Breast epithelium (tissue), 4 donors: ENCODE results near the gene GLI3. TPM values are rescaled to one million over a fixed set of nuclear protein-coding genes. Genes with fewer than 3 reads are reported as not detected.

Experiments
- DNase-seq, 2 donors: peaks; one replicate each; pipeline ENCODE4 v3.0.0-alpha.2; 2019; ENCODE audit warnings: low spot score in 2 of 2
- H3K27ac ChIP-seq, 2 donors: fragments of 200-600 bp; sonication (generic) in 1 of 2; one replicate each; pipeline ENCODE4 v1.5.1; 2016 to 2019; ENCODE audit warnings: mild to moderate bottlenecking in 1 of 2
- H3K27me3 ChIP-seq, 2 donors: fragments of 200-600 bp; sonication (generic) in 1 of 2; one replicate each; pipeline versions ENCODE4 v1.5.1 to v1.6.0; 2017 to 2019; ENCODE audit warnings: control low read depth in 1 of 2, mild to moderate bottlenecking in 1 of 2
- H3K36me3 ChIP-seq: fragments of 200-600 bp; one replicate; pipeline ENCODE4 v1.5.1; 2019
- H3K4me1 ChIP-seq, 2 donors: fragments of 200-600 bp; sonication (generic); one replicate each; pipeline ENCODE4 v1.5.1; 2016 to 2019; ENCODE audit warnings: control low read depth in 1 of 2
- H3K4me3 ChIP-seq, 3 donors: fragments of 200-600 bp; sonication (generic); 1 replicate in 2 of 3; 2 replicates in 1 of 3; pipeline ENCODE4 v1.5.1; 2016 to 2019; ENCODE audit warnings: mild to moderate bottlenecking in 3 of 3, moderate library complexity in 2 of 3
- H3K9me3 ChIP-seq, 2 donors: fragments of 200-600 bp; sonication (generic) in 1 of 2; one replicate each; pipeline ENCODE4 v1.5.1; 2016 to 2019; ENCODE audit warnings: control low read depth in 1 of 2
- CTCF ChIP-seq, 3 donors: fragments of 450-650 bp; IDR thresholded peaks; one replicate each; pipeline ENCODE4 v1.5.1; 2016 to 2017; ENCODE audit warnings: antibody characterized with exemption in 3 of 3, mild to moderate bottlenecking in 3 of 3, moderate library complexity in 3 of 3
- POLR2A ChIP-seq: fragments of 450-650 bp; IDR thresholded peaks from one replicate; pipeline ENCODE4 v1.6.1; 2016; ENCODE audit warnings: antibody characterized with exemption, mild to moderate bottlenecking, moderate library complexity
- POLR2AphosphoS5 ChIP-seq, 3 donors: sonication (generic); formaldehyde crosslinking; IDR thresholded peaks; one replicate each; pipeline ENCODE4 v1.6.1; 2017; ENCODE audit warnings: antibody characterized with exemption in 3 of 3
- intact Hi-C: fragments of 100-400 bp; cut with DNase I; formaldehyde crosslinking; loops from one replicate; pipeline ENCODE4 v1.15.1; 2023; ENCODE audit warnings: low total_unique reads
- total RNA-seq, 3 donors: library from RNA; depleted of rRNA; stranded (reverse); fragments of >200 nt; gene quantifications; one replicate each; pipeline ENCODE4 v1.1.0, GENCODE V29; 2016

The GLI3 gene
- total RNA-seq, 3 donors from 2014 or later = 10.2 to 29.9 (median 22.6) TPM

GRCh38 chr7:42134276-42134876 is 102.6 kb downstream of the GLI3 start:
- H3K36me3 ChIP-seq = no peaks in the 10 kb centered on the region
- peaks cover 0 to 7% of the 10 kb centered on the region in 2 donors for H3K9me3 ChIP-seq
- TF ChIP-seq CTCF (IDR thresholded peaks at IDR 0.05) (no peak), POLR2AphosphoS5 (IDR thresholded peaks at IDR 0.05) (no peak), POLR2A (no peak)
- no peaks in the 10 kb centered on the region for H3K27me3 ChIP-seq
- no peak overlapping the region for H3K4me3 ChIP-seq
- no peaks in the 10 kb centered on the region for H3K4me1 ChIP-seq
- H3K27ac ChIP-seq = no peak overlapping the region
- intact Hi-C loops = no loop called here
- no peak for DNase-seq

GRCh38 chr7:42133321-42133720 is 103.7 kb downstream of the GLI3 start:
- H3K9me3 ChIP-seq = peaks cover 0 to 7% of the 10 kb centered on the region in 2 donors
- H3K27ac ChIP-seq = no peak overlapping the region
- intact Hi-C loops = no loop called here
- H3K4me3 ChIP-seq = no peak overlapping the region
- no peaks in the 10 kb centered on the region for H3K27me3 ChIP-seq
- TF ChIP-seq POLR2AphosphoS5 (IDR thresholded peaks at IDR 0.05) = no peak
- TF ChIP-seq CTCF (IDR thresholded peaks at IDR 0.05) = no peak
- TF ChIP-seq POLR2A = no peak
- no peaks in the 10 kb centered on the region for H3K36me3 ChIP-seq
- no peak for DNase-seq
- no peaks in the 10 kb centered on the region for H3K4me1 ChIP-seq

- no peak overlapping the region for H3K27ac ChIP-seq
- no peak for TF ChIP-seq CTCF (IDR thresholded peaks at IDR 0.05)
- TF ChIP-seq POLR2AphosphoS5 (IDR thresholded peaks at IDR 0.05) = no peak
- no peak for TF ChIP-seq POLR2A
- intact Hi-C loops = no loop called here
- peaks cover 0 to 7% of the 10 kb centered on the region in 2 donors for H3K9me3 ChIP-seq
- DNase-seq = no peak
- H3K27me3 ChIP-seq = no peaks in the 10 kb centered on the region
- no peak overlapping the region for H3K4me3 ChIP-seq
- H3K36me3 ChIP-seq = no peaks in the 10 kb centered on the region
- H3K4me1 ChIP-seq = no peaks in the 10 kb centered on the region
These were observed 108.3 kb downstream of the GLI3 start for GRCh38 chr7:42128703-42129102.

- Histone ChIP-seq H3K4me3 (no peak overlapping the region), H3K4me1 (no peaks in the 10 kb centered on the region), H3K27me3 (no peaks in the 10 kb centered on the region), H3K9me3 (peaks cover 0 to 7% of the 10 kb centered on the region in 2 donors), H3K36me3 (no peaks in the 10 kb centered on the region), H3K27ac (no peak overlapping the region)
- intact Hi-C loops = no loop called here
- TF ChIP-seq POLR2A (no peak), CTCF (IDR thresholded peaks at IDR 0.05) (no peak), POLR2AphosphoS5 (IDR thresholded peaks at IDR 0.05) (no peak)
- DNase-seq = no peak
These were observed 109.8 kb downstream of the GLI3 start for GRCh38 chr7:42127232-42127622.

- no peak overlapping the region for H3K27ac ChIP-seq
- DNase-seq = no peak
These were observed 110.4 kb downstream of the GLI3 start for GRCh38 chr7:42126475-42127231.

More at GRCh38 chr7:42126475-42127231, 110.4 kb downstream of the GLI3 start:
- no peaks in the 10 kb centered on the region for H3K27me3 ChIP-seq
- no peak for TF ChIP-seq POLR2AphosphoS5 (IDR thresholded peaks at IDR 0.05)
- TF ChIP-seq CTCF (IDR thresholded peaks at IDR 0.05) = no peak
- H3K4me1 ChIP-seq = no peaks in the 10 kb centered on the region
- H3K4me3 ChIP-seq = no peak overlapping the region
- H3K9me3 ChIP-seq = peaks cover 0 to 7% of the 10 kb centered on the region in 2 donors
- intact Hi-C loops = no loop called here
- H3K36me3 ChIP-seq = no peaks in the 10 kb centered on the region
